ENCODE data around the gene TAT. TPM values are rescaled to one million over a fixed set of nuclear protein-coding genes. Genes with fewer than 3 reads are reported as not detected.
"Not testable (repeated sequence)": the region's sequence is repeated elsewhere in the genome, so short reads cannot be mapped to it uniquely, and the experiment has no call there.

The TAT gene
- total RNA-seq: under 1 TPM in 1 of 4 donors, not detected in 3; 0.19 TPM

DNA sequence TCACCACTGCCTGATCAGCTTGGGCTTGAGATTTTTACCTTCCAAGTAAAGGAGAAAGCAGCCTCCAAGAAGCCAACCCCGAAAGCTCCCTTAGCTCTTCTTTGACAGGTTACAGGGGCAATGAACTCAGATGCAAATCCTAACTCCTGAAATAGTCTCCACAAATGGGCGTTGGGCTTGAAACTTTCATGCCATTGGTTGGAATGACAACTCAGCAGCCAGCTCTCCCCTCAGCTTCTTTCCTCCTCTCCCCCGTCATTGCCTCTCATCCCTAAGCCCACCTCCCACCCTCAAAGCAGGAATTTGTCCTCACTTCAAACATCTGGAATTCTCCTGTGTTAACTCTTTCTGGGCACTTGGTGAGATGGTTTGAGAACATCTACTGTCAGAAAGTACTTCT, at the start of gene TAT:
Gene TAT (minus strand): TSS at position 122 of the 400 bp plus-strand sequence. CDS start 677 bp downstream, outside the sequence.
- TF ChIP-seq, protein P1, sequence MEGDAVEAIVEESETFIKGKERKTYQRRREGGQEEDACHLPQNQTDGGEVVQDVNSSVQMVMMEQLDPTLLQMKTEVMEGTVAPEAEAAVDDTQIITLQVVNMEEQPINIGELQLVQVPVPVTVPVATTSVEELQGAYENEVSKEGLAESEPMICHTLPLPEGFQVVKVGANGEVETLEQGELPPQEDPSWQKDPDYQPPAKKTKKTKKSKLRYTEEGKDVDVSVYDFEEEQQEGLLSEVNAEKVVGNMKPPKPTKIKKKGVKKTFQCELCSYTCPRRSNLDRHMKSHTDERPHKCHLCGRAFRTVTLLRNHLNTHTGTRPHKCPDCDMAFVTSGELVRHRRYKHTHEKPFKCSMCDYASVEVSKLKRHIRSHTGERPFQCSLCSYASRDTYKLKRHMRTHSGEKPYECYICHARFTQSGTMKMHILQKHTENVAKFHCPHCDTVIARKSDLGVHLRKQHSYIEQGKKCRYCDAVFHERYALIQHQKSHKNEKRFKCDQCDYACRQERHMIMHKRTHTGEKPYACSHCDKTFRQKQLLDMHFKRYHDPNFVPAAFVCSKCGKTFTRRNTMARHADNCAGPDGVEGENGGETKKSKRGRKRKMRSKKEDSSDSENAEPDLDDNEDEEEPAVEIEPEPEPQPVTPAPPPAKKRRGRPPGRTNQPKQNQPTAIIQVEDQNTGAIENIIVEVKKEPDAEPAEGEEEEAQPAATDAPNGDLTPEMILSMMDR (IDR thresholded peaks at IDR 0.05): no peak
- DNase-seq (ENCODE audit: low spot score) (no peak), ATAC-seq (ENCODE audit: low FRiP score) (no peak)

DNA sequence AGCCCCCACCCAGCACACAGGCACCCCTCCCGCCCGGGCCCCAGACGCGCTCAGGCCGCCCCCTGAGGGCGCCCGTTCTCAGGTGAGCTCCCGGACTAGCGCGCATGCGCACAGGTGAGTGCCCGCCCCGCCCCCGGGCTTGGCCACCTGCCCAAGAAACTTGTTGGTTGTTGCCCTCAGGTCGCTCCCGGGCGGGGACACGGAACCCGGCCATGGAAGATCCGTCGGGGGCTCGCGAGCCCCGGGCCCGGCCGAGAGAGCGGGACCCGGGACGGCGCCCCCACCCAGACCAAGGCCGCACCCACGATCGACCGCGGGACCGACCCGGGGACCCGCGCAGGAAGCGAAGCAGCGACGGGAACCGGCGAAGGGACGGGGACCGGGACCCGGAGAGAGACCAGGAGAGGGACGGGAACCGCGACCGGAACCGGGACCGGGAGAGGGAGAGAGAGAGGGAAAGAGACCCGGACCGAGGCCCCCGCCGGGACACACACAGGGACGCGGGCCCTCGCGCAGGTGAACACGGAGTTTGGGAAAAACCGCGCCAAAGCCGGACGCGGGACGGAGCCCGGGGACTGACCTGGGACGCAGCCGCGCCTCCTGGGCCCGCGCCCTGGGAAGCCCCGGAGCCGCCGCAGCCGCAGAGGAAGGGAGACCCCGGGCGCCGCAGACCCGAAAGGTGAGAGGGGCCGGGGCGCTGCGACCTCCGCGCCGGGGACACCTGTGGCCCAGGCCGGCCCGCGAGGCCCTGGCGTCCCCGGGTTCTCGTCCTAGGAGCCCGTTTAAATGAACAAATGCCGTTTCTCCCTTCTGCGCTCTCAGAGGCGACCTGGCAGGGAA, 49.3 kb upstream of the TAT start, which contains the start of gene MARVELD3:
Gene MARVELD3 (plus strand): TSS at position 167 of the 840 bp plus-strand sequence. CDS start 46 bp downstream, at position 213.
- ATAC-seq (ENCODE audit: low FRiP score): no peak
- DNase-seq (ENCODE audit: low spot score): no peak
- TF ChIP-seq, protein P1 (IDR thresholded peaks at IDR 0.05): no peak

DNA sequence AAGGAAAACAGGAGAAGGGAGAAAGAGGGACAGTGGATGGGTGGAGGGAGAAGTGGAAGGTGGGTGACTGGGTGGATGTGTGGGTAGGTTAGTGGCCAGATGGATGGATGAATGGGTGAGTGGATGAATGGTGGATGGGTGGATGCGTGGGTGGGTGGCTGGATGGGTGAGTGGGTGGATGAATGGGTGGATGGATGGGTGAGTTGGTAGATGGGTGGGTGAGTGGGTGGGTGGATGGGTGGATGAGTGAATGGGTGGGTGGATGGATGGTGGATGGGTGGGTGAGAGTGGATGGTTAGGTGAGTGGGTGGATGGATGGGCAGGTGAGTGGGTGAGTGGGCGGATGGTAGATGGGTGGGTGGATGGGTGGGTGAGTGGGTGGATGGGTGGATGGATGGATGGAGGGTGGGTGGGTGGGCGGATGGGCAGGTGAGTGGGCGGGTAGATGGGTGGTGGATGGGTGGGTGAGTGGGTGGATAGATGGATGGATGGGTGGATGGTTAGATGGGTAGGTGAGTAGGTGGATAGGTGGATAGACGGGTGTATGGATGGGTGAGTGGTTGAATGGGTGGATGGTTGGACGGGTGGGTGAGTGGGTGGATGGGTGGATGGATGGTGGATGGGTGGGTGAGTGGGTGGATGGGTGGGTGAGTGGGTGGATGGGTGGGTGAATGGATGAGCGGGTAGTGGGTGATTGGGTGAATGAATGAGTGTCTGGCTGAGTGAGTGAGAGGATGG, 48.4 kb upstream of the TAT start:
- ATAC-seq (ENCODE audit: low FRiP score) (no peak), DNase-seq (ENCODE audit: low spot score) (no peak)
- TF ChIP-seq, protein P1 (IDR thresholded peaks at IDR 0.05): no peak

DNA sequence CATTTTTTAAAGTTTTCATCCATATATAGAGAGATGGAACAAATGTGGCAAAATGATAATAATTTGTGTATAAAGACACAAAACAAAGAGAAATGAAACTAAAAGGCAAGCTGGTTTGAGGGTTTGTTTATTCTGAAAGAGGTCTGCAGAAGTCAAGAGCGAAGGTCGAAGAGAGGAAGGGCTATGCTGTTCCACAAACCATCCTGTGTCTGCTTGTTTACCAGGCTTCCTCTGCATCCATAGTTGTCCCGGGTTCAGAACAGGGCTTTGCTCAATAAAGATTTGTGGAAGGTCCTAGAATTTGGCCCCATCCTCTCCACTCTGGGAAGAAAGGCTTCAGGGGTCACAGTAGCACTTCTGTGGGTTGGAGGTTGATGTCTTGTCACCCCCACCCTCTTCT, 46.7 kb upstream of the TAT start:
- ATAC-seq (ENCODE audit: low FRiP score) (no peak), DNase-seq (ENCODE audit: low spot score) (no peak)
- TF ChIP-seq, protein P1 (IDR thresholded peaks at IDR 0.05): no peak

DNA sequence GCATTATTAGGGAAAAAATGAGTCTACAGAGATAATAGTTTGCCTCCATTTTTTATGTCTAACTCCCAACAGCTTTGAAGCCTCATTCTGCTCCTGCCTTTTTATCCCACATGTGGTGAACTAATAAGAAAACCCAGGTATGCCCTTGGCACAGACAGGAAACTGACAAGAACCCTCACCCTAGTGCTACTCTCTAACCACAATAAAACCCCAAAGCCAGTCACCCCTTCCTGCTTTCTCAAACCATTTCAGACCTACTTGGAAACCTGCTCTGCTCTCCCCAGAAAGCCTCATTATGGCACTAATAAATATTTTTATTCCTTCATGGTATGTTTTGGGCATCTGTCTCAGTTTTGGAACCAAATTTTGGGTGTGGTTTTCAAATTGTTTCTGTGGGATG, 45.2 kb upstream of the TAT start:
- no peak for DNase-seq (ENCODE audit: low spot score)
- no peak for ATAC-seq (ENCODE audit: low FRiP score)
- TF ChIP-seq, protein P1 (IDR thresholded peaks at IDR 0.05): no peak

DNA sequence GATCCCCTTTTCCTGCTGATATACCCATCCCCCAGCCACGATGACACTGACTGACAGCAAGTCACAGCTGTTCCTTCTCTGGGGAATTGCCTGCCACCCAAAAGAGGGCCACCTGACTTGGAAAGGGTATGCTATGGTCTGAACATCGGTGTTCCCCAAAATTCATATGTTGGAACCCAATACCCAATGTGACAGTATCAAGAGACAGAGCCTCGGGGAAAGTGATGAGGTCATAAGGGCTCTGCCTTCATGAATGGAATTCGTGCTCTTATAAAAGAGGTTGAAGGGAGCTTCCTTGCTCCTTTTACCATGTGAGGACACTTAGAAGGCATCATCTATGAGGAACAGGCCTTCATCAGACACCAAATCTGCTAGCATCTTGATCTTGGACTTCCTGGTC, 41.5 kb upstream of the TAT start:
- no peak for ATAC-seq (ENCODE audit: low FRiP score)
- DNase-seq (ENCODE audit: low spot score): no peak
- TF ChIP-seq, protein P1 (IDR thresholded peaks at IDR 0.05): no peak

DNA sequence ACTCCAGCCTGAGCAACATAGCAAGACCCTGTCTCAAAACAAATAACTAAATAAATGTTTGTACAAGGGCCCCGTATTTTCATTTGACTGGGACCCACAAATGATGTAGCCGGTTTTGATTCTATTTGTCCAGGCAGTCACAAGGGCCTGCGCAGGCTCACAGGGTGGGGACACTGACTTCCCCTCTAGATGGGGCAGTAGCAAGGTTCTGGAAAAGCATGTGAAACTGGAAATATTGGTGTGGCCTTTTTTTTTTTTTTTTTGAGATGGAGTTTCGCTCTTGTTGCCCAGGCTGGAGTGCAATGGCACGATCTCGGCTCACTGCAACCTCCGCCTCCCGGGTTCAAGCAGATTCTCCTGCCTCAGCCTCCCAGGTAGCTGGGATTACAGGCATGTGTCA, 38.1 kb upstream of the TAT start:
- ATAC-seq (ENCODE audit: low FRiP score); DNase-seq (ENCODE audit: low spot score): not testable (repeated sequence)
